ENCODE results near the gene SYNE1. TPM values are rescaled to one million over a fixed set of nuclear protein-coding genes. Genes with fewer than 3 reads are reported as not detected.
"Not testable (repeated sequence)": the region's sequence is repeated elsewhere in the genome, so short reads cannot be mapped to it uniquely, and the experiment has no call there.

Gene SYNE1, protein sequence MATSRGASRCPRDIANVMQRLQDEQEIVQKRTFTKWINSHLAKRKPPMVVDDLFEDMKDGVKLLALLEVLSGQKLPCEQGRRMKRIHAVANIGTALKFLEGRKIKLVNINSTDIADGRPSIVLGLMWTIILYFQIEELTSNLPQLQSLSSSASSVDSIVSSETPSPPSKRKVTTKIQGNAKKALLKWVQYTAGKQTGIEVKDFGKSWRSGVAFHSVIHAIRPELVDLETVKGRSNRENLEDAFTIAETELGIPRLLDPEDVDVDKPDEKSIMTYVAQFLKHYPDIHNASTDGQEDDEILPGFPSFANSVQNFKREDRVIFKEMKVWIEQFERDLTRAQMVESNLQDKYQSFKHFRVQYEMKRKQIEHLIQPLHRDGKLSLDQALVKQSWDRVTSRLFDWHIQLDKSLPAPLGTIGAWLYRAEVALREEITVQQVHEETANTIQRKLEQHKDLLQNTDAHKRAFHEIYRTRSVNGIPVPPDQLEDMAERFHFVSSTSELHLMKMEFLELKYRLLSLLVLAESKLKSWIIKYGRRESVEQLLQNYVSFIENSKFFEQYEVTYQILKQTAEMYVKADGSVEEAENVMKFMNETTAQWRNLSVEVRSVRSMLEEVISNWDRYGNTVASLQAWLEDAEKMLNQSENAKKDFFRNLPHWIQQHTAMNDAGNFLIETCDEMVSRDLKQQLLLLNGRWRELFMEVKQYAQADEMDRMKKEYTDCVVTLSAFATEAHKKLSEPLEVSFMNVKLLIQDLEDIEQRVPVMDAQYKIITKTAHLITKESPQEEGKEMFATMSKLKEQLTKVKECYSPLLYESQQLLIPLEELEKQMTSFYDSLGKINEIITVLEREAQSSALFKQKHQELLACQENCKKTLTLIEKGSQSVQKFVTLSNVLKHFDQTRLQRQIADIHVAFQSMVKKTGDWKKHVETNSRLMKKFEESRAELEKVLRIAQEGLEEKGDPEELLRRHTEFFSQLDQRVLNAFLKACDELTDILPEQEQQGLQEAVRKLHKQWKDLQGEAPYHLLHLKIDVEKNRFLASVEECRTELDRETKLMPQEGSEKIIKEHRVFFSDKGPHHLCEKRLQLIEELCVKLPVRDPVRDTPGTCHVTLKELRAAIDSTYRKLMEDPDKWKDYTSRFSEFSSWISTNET (N-terminal part only)
- total RNA-seq (2014; rRNA removed; shearing (Covaris generic)), result 0.85 and 17.0 TPM in 2 replicates

DNA sequence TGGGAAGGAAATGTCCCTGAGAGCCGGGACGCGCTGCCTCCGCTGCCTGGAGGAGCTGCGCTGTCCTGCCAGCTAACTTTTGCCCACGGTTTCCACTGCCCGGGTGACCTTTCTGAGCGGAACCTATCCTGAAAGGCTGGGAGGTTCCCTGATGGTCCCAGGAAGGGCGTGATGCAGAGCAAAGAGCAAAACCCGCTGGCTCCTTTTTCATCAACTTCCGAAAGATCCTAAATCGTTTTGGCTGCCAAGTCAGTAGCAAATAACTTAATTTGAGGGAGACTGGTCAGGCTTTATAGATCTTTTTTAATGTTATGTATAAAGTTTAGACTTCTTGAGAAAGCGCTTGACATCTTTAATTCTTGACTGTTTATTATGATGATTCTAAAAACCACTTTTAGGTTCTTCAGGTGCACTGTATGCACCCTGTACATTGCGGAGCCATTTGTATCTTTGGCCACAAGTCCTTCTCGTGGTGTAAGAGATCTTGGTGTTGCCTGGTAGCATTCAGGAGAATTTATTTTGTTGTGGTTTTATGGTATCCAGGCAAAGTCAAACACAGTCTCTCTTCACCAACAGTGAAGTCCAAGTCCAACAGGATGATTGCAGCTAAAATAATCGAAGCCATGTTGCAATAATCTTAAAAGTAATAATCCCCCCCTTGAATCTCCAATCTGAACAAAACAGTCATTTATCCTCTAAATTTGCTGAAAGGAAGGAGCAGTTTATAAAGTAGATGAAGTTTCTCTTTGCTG is at the start of gene SYNE1:
TSS of gene SYNE1 (minus strand) at position 67 of the 752 bp plus-strand sequence. CDS start 9,031 bp downstream, outside the sequence.
- in situ Hi-C loops (cut with HindIII; ENCODE audit: low sequenced_read_pairs), result no loop called here

DNA sequence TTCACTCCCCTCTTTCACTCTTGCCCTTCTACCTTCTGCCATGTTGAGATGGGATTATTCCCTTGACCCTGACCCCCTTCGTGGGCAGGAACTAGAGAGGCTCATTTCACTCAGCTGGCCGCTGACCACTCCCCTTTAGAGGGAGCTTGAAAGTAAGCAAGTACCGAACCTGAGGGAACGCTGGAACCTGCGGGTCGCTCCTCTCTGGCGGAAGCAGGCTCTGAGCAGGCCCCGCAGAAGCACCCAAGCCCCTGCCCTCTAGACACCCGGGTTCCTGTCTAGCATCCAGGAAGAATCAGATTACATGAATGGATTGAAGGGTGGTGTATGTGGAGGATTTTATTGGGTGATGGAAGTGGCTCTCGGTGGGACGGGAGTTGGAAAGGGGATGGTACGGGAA is 48.7 kb upstream of the SYNE1 start:
- DNase-seq (ENCODE audit: low spot score), result no peak
- in situ Hi-C loops (cut with HindIII; ENCODE audit: low sequenced_read_pairs), result no loop called here

More for the DNA sequence above, at the start of gene SYNE1:
- peak; percentile 46 for DNase-seq (ENCODE audit: low spot score)

DNA sequence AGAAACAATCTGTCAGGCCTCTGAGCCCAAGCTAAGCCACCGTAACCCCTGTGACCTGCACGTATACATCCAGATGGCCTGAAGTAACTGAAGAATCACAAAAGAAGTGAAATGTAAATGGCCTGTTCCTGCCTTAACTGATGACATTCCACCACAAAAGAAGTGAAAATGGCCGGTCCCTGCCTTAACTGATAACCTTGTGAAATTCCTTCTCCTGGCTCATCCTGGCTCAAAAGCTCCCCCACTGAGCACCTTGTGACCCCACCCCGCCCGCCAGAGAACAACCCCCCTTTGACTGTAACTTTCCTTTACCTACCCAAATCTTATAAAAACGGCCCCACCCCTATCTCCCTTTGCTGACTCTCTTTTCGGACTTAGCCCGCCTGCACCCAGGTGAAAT is 45.8 kb upstream of the SYNE1 start:
- in situ Hi-C loops (cut with HindIII; ENCODE audit: low sequenced_read_pairs), result not testable (repeated sequence)

DNA sequence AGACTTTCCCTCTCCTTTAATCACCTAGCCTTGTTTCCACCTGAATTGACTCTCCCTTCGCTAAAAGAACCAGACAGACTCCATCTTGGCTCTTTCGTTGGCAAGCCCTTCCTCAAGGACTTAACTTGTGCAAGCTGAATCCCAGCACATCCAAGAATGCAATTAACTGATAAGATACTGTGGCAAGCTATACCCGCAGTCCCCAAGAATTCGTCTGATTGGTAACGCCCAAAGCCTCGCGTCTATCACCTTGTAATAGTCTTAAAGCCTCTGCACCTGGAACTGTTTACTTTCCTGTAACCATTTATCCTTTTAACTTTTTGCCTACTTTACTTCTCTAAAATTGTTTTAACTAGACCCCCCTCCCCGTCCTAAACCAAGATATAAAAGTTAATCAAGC is 45.0 kb upstream of the SYNE1 start:
- no peak for DNase-seq (ENCODE audit: low spot score)
- in situ Hi-C loops (cut with HindIII; ENCODE audit: low sequenced_read_pairs), result no loop called here

More for the DNA sequence above, 45.8 kb upstream of the SYNE1 start:
- not testable (repeated sequence) for DNase-seq (ENCODE audit: low spot score)

DNA sequence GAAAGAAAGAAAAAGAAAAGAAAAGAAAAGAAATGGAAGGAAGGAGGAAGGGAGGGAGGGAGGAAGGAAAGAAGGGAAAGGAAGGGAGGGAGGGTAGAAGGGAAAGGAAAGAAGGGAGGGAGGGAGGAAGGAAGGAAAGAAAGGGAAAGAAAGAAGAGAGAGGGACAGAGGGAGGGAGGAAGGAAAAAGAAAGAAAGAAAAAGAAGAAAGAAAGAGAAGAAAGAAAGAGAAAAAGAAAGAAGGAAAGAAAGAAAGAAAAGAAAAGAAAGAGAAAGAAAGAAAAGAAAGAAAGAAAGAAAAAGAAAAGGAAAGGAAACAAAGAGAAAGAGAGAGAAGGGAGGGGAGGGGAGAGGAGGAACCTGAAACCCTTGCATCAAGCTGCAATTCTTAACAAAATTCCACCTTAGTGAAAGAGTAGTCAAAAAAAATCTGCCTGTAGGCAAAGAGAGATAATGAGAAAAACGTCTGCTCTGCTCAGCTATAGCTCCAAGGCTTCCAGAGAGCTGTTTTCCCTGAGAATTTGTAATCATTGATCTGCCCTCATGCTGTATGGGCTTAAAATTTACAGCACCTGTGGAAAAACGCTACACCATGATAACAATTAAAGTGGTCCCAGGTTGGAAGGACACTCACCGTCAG is 43.8 kb upstream of the SYNE1 start:
- DNase-seq (ENCODE audit: low spot score), result no peak
- in situ Hi-C loops (cut with HindIII; ENCODE audit: low sequenced_read_pairs), result no loop called here

DNA sequence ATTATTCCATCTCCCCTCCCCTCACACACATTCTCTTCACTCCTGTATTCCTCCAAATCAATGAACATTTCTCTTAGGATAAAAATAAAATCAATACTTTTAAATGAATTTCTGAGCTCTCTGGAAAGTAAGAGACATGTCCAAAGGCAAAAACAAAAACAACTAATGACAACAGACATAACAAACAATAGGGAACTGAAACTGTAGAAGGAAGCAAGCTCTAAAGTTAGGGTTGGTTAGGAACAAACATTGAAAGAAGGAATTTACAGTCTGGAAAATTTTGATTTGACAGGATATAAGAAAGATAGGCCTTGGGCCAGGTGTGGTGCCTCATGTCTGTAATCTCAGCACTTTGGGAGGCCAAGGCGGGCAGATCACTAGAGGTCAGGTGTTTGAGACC is 43.0 kb upstream of the SYNE1 start:
- in situ Hi-C loops (cut with HindIII; ENCODE audit: low sequenced_read_pairs), result no loop called here
- no peak for DNase-seq (ENCODE audit: low spot score)

DNA sequence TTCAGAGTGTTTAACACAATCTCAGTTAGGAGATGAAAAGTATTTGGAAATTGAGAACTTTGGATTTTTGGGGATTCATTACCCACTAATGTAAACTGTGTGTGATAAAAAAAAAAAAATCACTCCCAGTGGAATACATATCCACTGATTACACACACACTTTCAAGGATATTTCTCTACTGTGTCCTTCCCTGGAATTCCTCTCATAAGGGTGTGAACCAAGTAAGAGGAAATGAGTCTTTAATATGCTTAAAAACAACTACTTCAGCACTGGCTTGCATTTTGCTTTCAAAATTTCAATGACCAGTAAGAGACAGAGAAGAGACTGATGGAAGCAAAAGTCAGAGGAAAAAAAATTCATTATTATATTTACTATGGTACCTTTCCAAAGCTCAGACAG is 36.1 kb upstream of the SYNE1 start:
- in situ Hi-C loops (cut with HindIII; ENCODE audit: low sequenced_read_pairs), result no loop called here
- no peak for DNase-seq (ENCODE audit: low spot score)

DNA sequence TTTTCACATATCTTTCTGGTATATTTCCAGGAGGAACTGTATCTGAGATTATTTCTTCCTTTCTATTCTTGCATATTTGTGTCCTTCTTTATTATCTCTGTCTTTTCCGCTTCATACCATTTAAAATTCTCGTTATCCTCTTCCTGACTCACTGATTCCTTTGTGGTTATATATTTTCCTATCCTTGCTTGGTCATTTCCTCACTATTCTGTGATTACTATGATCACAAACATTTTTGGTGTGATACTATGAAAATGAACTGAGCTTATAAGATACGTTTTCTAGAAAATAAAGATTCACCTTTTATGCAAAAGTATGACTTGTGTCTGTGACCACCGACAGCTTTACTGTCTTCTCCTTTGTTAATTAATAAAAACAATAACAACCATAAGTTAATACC is 34.0 kb upstream of the SYNE1 start:
- in situ Hi-C loops (cut with HindIII; ENCODE audit: low sequenced_read_pairs), result no loop called here
- DNase-seq (ENCODE audit: low spot score), result no peak

DNA sequence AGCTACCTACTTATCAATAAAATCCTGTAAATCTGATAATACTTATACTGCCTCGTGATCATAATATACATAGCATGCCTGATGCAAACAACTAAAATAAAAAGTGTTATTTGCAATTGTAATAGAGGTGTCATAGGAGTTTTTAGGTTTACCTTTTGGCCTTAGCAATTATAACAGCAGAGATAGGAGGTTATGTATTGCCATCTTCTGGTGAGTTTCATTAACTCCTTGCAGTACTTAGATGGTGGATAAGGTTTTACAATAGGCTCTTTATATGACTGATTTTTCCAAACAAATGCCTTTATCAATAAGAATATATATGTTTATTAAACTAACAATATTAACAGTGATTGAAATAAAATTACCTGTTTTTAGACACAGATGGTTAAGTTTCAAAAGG is 32.7 kb upstream of the SYNE1 start:
- in situ Hi-C loops (cut with HindIII; ENCODE audit: low sequenced_read_pairs), result no loop called here
- DNase-seq (ENCODE audit: low spot score), result peak; percentile 79

DNA sequence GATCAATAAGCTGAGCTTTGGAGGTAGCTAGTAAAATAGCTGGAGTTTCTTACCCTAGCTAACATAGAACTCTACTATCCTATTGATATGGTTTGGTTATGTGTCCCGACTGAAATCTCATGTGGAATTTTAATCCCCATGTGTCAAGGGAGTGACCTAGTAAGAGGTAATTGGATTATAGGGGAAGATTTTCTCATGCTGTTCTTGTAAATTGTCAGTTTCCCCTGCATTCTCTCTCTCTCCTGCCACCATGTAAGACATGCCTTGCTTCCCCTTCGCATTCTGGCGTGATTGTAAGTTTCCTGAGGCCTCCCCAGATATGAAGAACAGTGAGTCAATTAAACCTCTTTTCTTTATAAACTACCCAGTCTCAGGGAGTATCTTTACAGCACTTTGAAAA is 24.6 kb upstream of the SYNE1 start:
- in situ Hi-C loops (cut with HindIII; ENCODE audit: low sequenced_read_pairs), result no loop called here
- no peak for DNase-seq (ENCODE audit: low spot score)

DNA sequence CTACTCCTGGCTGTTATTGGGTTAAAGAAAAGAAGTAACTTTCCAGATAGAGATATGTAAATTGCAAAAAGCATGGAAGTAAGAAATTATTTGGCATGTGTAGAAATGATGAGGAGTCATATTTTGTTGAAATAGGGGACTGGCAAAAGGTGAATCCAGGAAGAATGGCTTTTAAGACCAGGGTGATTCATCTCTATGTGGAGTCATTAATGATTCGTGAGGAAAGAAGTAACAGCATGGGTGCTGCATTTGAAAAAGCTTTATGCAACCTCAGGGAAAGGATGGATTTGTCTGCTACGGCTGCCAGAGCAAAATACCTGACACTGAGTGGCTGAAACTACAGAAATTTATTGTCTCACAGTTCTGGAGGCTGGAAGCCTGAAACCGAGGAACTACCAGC is 14.8 kb upstream of the SYNE1 start:
- in situ Hi-C loops (cut with HindIII; ENCODE audit: low sequenced_read_pairs), result no loop called here
- DNase-seq (ENCODE audit: low spot score), result no peak

DNA sequence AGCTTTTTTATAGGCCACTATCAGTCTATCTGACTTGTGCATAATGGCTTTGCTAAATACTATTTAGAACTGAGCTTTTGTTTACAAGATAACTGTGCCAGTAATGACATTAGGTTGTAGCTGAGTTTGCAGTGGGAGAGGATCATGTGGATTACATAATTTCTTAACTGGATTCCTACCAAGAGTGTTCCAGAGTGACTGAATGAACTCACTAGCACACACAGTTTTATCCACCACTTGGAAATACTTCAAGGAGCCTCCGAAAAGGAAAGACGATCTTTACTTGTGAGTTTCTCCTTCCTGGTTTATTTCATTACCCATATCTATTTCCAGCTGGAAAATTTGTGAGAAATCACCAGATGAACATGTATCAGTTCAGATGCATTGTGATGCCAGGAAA is 10.9 kb upstream of the SYNE1 start:
- peak; percentile 83 for DNase-seq (ENCODE audit: low spot score)
- in situ Hi-C loops (cut with HindIII; ENCODE audit: low sequenced_read_pairs), result no loop called here

DNA sequence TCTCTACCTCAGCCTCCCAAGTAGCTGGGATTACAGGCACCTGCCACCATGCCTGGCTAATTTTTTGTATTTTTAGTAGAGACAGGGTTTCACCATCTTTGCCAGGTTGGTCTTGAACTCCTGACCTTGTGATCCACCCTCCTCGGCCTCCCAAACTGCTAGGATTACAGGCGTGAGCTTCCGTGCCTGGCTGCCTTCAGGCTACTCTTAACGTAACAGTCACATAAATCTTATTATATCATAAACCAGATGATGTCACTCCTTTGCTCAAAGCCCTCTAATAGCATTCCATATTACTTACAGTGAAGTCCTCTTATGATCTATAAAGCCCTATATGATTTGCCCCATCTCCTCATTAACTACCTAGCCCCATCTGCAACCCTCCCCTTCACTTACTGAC is 9.6 kb upstream of the SYNE1 start:
- DNase-seq (ENCODE audit: low spot score); in situ Hi-C loops (cut with HindIII; ENCODE audit: low sequenced_read_pairs): not testable (repeated sequence)

DNA sequence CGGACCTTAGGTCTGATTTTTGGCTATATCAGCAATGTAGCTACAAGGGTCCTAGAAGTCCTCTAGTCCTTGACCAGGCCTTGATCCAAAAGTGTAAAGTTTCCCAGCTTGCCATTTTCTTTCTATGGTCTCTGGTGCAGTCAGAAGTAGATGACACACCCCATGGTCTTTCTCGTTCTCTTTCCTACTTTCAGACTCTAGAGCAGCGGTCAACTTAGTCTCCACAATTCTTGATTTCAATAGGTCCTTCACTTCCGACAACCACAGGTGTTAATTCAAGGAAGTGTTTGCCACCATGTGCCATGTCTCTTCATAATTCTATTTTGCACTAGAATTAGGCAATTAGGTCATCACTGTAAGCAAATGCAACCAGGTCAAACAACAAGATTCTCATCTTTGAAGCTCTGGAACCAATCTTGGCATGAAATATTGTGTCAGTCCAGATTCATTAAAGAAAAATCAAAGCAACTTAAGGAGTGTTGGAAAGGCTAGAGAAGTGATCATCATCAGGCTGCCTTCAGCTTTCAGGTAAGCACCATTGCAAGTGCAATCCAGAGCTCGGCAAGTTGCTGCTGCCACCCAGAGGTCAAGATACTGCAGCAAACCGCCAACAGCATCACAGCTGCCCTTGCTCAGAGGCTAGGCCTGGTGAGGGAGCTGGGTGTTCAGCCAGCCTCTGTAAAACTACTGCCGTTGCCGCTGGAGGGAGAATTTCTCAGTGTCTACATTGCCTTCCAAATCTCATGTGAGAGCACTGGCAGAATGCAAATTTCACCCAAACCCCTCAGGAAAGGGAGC is 5.6 kb upstream of the SYNE1 start:
- in situ Hi-C loops (cut with HindIII; ENCODE audit: low sequenced_read_pairs), result no loop called here
- peak; percentile 87 for DNase-seq (ENCODE audit: low spot score)

DNA sequence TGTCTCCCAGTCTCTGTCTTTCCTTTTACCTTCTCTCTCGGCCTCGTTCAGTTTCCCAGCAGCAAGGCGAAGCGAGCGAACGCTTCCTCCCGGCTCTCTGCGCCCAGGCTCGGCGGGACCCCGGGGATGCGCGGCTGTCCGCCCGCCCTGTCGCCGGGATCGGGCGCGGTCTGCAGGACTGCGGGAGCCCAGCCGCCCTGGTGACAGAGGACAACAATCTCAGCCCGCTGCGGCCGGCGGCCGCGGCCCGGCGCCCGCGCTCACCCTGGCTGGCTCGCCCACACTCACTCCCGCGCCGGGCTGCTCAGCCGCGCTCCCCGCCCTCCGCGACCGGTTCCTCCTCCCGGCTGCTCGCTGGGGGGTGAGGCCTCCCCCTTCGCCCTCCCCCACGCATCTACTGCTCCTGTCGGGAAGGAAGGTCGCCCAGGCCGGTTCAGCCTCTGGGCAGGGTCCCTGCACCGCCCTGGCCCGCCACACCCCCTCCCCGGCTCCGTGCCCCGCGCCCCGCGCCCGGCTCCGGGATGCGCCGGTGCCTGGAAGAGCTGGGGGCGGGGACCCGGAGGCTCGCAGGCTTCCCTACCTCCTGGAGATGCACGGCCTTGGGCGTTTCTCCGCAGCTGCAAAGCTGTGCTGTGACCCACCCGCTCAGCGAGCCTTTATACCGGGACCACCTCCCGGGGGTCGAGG is 410 bp downstream of the SYNE1 start:
- peak; percentile 61 for DNase-seq (ENCODE audit: low spot score)
- in situ Hi-C loops (cut with HindIII; ENCODE audit: low sequenced_read_pairs), result no loop called here

DNA sequence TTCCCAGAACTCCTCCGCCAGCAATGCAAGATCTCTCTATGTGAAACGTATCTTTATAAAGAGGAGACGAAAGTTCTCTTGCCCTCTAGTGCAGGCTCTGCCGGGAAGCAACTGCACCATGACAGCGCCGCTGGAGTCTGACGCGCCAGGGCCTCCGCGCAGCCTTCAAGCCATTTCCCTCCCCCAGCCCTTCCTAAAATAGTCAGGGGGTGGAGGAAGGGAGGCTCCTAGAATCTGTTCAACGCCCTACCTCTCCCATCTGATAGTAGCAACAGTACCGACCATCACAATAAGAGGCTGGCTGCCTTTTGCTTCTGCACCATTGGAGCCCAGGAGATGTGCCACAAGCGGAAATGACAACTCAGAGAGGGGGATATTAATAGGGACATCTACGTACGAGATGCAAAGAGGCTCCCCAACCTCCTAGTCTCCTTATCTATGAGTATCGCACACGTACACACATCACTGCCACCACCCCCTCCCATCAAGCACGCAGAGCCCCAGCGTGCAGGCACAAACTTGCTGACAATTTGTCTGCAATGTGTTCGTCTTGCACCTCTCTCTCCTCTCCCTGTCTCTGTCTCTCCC is 1.0 kb downstream of the SYNE1 start:
- peak; percentile 97 for DNase-seq (ENCODE audit: low spot score)

DNA sequence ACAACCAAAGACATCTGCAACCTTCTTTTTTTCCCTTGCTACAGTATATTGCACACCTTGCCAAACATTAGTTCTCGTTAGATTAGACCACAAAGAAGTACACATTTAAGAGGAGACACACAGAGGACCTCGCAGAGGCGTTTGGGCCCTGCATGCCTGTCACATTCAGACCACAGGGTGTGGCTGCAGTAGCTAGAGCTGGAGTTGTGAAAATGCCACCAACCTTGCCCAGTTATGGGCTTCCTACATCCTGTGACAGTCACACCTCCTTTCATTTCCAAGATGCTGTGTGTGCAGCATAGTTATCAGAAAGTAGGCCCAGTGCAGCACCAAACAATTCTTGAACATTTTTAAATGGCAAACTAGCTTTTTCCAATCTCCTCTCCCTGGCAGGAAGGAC is 2.4 kb downstream of the SYNE1 start:
- in situ Hi-C loops (cut with HindIII; ENCODE audit: low sequenced_read_pairs), result no loop called here
- DNase-seq (ENCODE audit: low spot score), result peak; percentile 77

More for the DNA sequence above, 1.0 kb downstream of the SYNE1 start:
- in situ Hi-C loops (cut with HindIII; ENCODE audit: low sequenced_read_pairs), result no loop called here

All from G401 (cell line).